Muscle of arm (tissue), 12 donors: ENCODE measurements around the gene CHST11. TPM values are rescaled to one million over a fixed set of nuclear protein-coding genes. Genes with fewer than 3 reads are reported as not detected.
"Not testable (repeated sequence)": the region's sequence is repeated elsewhere in the genome, so short reads cannot be mapped to it uniquely, and the experiment has no call there.

Experiments
- DNase-seq: peaks from one replicate; pipeline ENCODE4 v3.0.0-alpha.2; 2013
- polyA plus RNA-seq, 12 donors: library from polyadenylated mRNA; unstranded; fragments of 120-200 nt; gene quantifications; one replicate each; pipeline ENCODE4 v1.2.1, GENCODE V29; 2013; ENCODE audit not compliant: insufficient read length in 12 of 12

Gene CHST11
- polyA plus RNA-seq, 12 donors, result 1.4 to 13.3 (median 2.7) TPM; not detected in 1

- no peak for DNase-seq
These were observed 145.7 kb downstream of the CHST11 start for GRCh38 chr12:104602406-104602805.

GRCh38 chr12:104602896-104603295, 146.1 kb downstream of the CHST11 start:
- no peak for DNase-seq

GRCh38 chr12:104603545-104603973, 146.8 kb downstream of the CHST11 start:
- no peak for DNase-seq

GRCh38 chr12:104604070-104604994, 147.6 kb downstream of the CHST11 start:
- DNase-seq, result no peak

- no peak for DNase-seq
These were observed 148.4 kb downstream of the CHST11 start for GRCh38 chr12:104604995-104605675.

GRCh38 chr12:104605685-104606084, 148.9 kb downstream of the CHST11 start:
- DNase-seq, result no peak

GRCh38 chr12:104608998-104609397, 152.2 kb downstream of the CHST11 start:
- no peak for DNase-seq

GRCh38 chr12:104609445-104609844, 152.7 kb downstream of the CHST11 start:
- DNase-seq, result no peak

- no peak for DNase-seq
These were observed 153.9 kb downstream of the CHST11 start for GRCh38 chr12:104610513-104611235.

- DNase-seq, result no peak
These were observed 154.9 kb downstream of the CHST11 start for GRCh38 chr12:104611671-104612070.

GRCh38 chr12:104613372-104613771, 156.6 kb downstream of the CHST11 start:
- DNase-seq, result not testable (repeated sequence)

- DNase-seq, result peak; percentile 53
These were observed 158.4 kb downstream of the CHST11 start for GRCh38 chr12:104615048-104615561.

- DNase-seq, result no peak
These were observed 161.9 kb downstream of the CHST11 start for GRCh38 chr12:104618691-104619090.

GRCh38 chr12:104619305-104619704, 162.6 kb downstream of the CHST11 start:
- DNase-seq, result no peak

- no peak for DNase-seq
These were observed 164.2 kb downstream of the CHST11 start for GRCh38 chr12:104620837-104621531.

GRCh38 chr12:104622928-104623327, 166.2 kb downstream of the CHST11 start:
- no peak for DNase-seq

- no peak for DNase-seq
These were observed 167.1 kb downstream of the CHST11 start for GRCh38 chr12:104623883-104624282.

GRCh38 chr12:104624529-104624928, 167.8 kb downstream of the CHST11 start:
- DNase-seq, result no peak

GRCh38 chr12:104626069-104626837, 169.5 kb downstream of the CHST11 start:
- DNase-seq, result no peak

GRCh38 chr12:104627231-104627989, 170.7 kb downstream of the CHST11 start:
- no peak for DNase-seq
